ENCODE data around the gene OSBPL3.

The OSBPL3 gene

GRCh38 chr7:24975644-24976260 lies 4.2 kb downstream of the OSBPL3 start (continued):
- TF ChIP-seq ZNF513 (tag by site-specific recombination; IDR thresholded peaks at IDR 0.05) (no peak), ZNF10 (tag by site-specific recombination; IDR thresholded peaks at IDR 0.05) (no peak), ZBTB21 (tag by site-specific recombination; IDR thresholded peaks at IDR 0.05) (no peak)

GRCh38 chr7:24975172-24975571 lies 4.8 kb downstream of the OSBPL3 start:
- no peak overlapping the region for H3K4me3 ChIP-seq (ENCODE audit: low read depth, low read length)
- TF ChIP-seq ZFP37 (tag by site-specific recombination; IDR thresholded peaks at IDR 0.05) = no peak
- no peak for TF ChIP-seq ZBTB48 (tag by site-specific recombination; IDR thresholded peaks at IDR 0.05)
- no peak for TF ChIP-seq KLF7 (tag by site-specific recombination; IDR thresholded peaks at IDR 0.05; ENCODE audit: borderline replicate concordance)
- TF ChIP-seq, protein P1, sequence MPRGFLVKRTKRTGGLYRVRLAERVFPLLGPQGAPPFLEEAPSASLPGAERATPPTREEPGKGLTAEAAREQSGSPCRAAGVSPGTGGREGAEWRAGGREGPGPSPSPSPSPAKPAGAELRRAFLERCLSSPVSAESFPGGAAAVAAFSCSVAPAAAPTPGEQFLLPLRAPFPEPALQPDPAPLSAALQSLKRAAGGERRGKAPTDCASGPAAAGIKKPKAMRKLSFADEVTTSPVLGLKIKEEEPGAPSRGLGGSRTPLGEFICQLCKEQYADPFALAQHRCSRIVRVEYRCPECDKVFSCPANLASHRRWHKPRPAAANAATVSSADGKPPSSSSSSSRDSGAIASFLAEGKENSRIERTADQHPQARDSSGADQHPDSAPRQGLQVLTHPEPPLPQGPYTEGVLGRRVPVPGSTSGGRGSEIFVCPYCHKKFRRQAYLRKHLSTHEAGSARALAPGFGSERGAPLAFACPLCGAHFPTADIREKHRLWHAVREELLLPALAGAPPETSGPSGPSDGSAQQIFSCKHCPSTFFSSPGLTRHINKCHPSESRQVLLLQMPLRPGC (tag by site-specific recombination; IDR thresholded peaks at IDR 0.05) = no peak
- no peak for TF ChIP-seq ZNF501 (tag by site-specific recombination; IDR thresholded peaks at IDR 0.05)
- TF ChIP-seq, protein P2, sequence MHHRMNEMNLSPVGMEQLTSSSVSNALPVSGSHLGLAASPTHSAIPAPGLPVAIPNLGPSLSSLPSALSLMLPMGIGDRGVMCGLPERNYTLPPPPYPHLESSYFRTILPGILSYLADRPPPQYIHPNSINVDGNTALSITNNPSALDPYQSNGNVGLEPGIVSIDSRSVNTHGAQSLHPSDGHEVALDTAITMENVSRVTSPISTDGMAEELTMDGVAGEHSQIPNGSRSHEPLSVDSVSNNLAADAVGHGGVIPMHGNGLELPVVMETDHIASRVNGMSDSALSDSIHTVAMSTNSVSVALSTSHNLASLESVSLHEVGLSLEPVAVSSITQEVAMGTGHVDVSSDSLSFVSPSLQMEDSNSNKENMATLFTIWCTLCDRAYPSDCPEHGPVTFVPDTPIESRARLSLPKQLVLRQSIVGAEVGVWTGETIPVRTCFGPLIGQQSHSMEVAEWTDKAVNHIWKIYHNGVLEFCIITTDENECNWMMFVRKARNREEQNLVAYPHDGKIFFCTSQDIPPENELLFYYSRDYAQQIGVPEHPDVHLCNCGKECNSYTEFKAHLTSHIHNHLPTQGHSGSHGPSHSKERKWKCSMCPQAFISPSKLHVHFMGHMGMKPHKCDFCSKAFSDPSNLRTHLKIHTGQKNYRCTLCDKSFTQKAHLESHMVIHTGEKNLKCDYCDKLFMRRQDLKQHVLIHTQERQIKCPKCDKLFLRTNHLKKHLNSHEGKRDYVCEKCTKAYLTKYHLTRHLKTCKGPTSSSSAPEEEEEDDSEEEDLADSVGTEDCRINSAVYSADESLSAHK (tag by site-specific recombination; IDR thresholded peaks at IDR 0.05) = no peak
- TF ChIP-seq, protein P3, sequence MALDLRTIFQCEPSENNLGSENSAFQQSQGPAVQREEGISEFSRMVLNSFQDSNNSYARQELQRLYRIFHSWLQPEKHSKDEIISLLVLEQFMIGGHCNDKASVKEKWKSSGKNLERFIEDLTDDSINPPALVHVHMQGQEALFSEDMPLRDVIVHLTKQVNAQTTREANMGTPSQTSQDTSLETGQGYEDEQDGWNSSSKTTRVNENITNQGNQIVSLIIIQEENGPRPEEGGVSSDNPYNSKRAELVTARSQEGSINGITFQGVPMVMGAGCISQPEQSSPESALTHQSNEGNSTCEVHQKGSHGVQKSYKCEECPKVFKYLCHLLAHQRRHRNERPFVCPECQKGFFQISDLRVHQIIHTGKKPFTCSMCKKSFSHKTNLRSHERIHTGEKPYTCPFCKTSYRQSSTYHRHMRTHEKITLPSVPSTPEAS (tag by site-specific recombination; IDR thresholded peaks at IDR 0.05) = no peak
- no peak for TF ChIP-seq ZNF292 (tag by site-specific recombination; IDR thresholded peaks at IDR 0.05; ENCODE audit: borderline replicate concordance, low read depth)
- no peak for TF ChIP-seq EGR2 (tag by site-specific recombination; IDR thresholded peaks at IDR 0.05; ENCODE audit: low read depth)
- no peak for TF ChIP-seq MZF1 (tag by site-specific recombination; IDR thresholded peaks at IDR 0.05; ENCODE audit: borderline replicate concordance)
- TF ChIP-seq, protein P4, sequence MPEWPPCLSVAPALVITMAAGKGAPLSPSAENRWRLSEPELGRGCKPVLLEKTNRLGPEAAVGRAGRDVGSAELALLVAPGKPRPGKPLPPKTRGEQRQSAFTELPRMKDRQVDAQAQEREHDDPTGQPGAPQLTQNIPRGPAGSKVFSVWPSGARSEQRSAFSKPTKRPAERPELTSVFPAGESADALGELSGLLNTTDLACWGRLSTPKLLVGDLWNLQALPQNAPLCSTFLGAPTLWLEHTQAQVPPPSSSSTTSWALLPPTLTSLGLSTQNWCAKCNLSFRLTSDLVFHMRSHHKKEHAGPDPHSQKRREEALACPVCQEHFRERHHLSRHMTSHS (tag by site-specific recombination; IDR thresholded peaks at IDR 0.05) = no peak
- TF ChIP-seq YY2 (tag by site-specific recombination; IDR thresholded peaks at IDR 0.05) = no peak
- no peak for TF ChIP-seq ZNF48 (tag by site-specific recombination; IDR thresholded peaks at IDR 0.05)
- TF ChIP-seq SETDB1 (IDR thresholded peaks at IDR 0.05; ENCODE audit: insufficient read length, low read length) = no peak
- no peak for TF ChIP-seq BCL11A (tag by site-specific recombination; IDR thresholded peaks at IDR 0.05; ENCODE audit: low read depth)
- no peak for TF ChIP-seq ZNF629 (tag by site-specific recombination; IDR thresholded peaks at IDR 0.05)
- TF ChIP-seq ZNF580 (tag by site-specific recombination; IDR thresholded peaks at IDR 0.05) = no peak
- TF ChIP-seq ZNF366 (tag by site-specific recombination; conservative IDR thresholded peaks at IDR 0.05) = no peak
- no peak for TF ChIP-seq ZNF660 (tag by site-specific recombination; IDR thresholded peaks at IDR 0.05)
- TF ChIP-seq ZNF555 (tag by site-specific recombination; conservative IDR thresholded peaks at IDR 0.05) = no peak
- ChIA-PET CTCF (no interaction called here), POLR2A (no interaction called here)
- no peak overlapping the region for H3K27ac ChIP-seq (ENCODE audit: extremely low read depth, low read depth, low read length)
- H3K9me3 ChIP-seq (ENCODE audit: control insufficient read depth, insufficient read depth, low read depth, low read length) = no peaks in the 10 kb centered on the region
- H3K4me1 ChIP-seq (ENCODE audit: control insufficient read depth, insufficient read depth, low read length) = peaks cover 18% of the 10 kb centered on the region
- H3K36me3 ChIP-seq (ENCODE audit: control insufficient read depth in 2 of 2, insufficient read depth in 1 of 2, low read length in 2 of 2) = no peaks in the 10 kb centered on the region

Data from HEK293 (cell line).